Activated B cell treated with CpG ODN at 0.5 μM for 24 hours (primary cell): Measurements from ENCODE around the gene GINS2. TPM values are rescaled to one million over a fixed set of nuclear protein-coding genes. Genes with fewer than 3 reads are reported as not detected.

ENCODE experiments used
- ATAC-seq: fragments of 200-7000 bp; cut with Tn5 transposase; one replicate; pipeline ENCODE4 v1.10.0; 2021; ENCODE audit warnings: low read depth, mild to moderate bottlenecking, moderate library complexity
- CTCF ChIA-PET: fragments of 350-600 bp; sonication (Branson Sonifier 250); formaldehyde crosslinking; loops from one replicate; lab custom pipeline; 2021; ENCODE audit warnings: antibody characterized with exemption; lab: Charles Lee
- POLR2A ChIA-PET: fragments of 350-600 bp; sonication (Branson Sonifier 250); formaldehyde crosslinking; loops from one replicate; lab custom pipeline; 2021; ENCODE audit warnings: antibody characterized with exemption; lab: Charles Lee
- DNase-seq: peaks from one replicate; pipeline ENCODE4 v3.0.0; 2022
- H3K27ac Mint-ChIP-seq: one replicate; pipeline ENCODE4 v1.8.0; 2020; ENCODE audit warnings: mixed read lengths
- H3K27me3 Mint-ChIP-seq: one replicate; pipeline ENCODE4 v1.8.0; 2021; ENCODE audit warnings: mixed read lengths
- H3K36me3 Mint-ChIP-seq: one replicate; pipeline ENCODE4 v1.8.0; 2021; ENCODE audit warnings: low read depth, mixed read lengths
- H3K4me1 Mint-ChIP-seq: one replicate; pipeline ENCODE4 v1.8.0; 2021; ENCODE audit warnings: mixed read lengths
- H3K4me3 Mint-ChIP-seq: one replicate; pipeline ENCODE4 v1.8.0; 2020; ENCODE audit warnings: mild to moderate bottlenecking, mixed read lengths
- H3K9me3 Mint-ChIP-seq: one replicate; pipeline ENCODE4 v1.8.0; 2020; ENCODE audit warnings: mixed read lengths
- intact Hi-C: fragments of 100-400 bp; cut with micrococcal nuclease; formaldehyde crosslinking; loops from one replicate; pipeline ENCODE4 v1.15.1; 2024
- total RNA-seq: library from RNA; stranded (reverse); gene quantifications from 2 replicates; pipeline ENCODE4 v1.2.3, GENCODE V29; 2022
- TF ChIP-seq, protein P1 (sequence below): fragments of 200-600 bp; IDR thresholded peaks from one replicate; pipeline ENCODE4 v1.8.0; 2022; ENCODE audit warnings: antibody characterized with exemption, mild to moderate bottlenecking

GINS2 gene
- total RNA-seq, 1 donor from 2014 or later = 6.0 TPM

DNA sequence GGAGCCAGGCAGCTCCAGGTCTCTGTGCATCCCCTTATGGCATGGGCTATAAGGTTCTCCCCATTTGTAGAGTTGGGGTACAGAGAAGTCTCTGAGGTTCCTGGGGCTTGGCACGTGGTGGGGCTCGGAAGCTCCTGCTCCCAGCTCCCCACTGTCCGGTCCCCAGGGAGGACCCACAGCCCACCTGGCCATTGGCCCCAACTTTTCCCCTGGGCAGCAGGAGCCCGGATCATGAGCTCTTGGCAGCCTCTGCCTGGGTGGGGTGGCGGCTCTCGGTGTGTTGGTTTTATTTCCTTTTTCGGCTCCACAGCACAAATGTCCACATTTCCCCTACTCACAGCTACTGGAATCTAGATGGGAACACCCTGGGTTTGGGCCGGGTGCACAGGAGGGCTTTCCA lies 45.1 kb downstream of the GINS2 start:
- H3K4me3 Mint-ChIP-seq = no peak overlapping the region
- no peaks in the 10 kb centered on the region for H3K27me3 Mint-ChIP-seq
- ATAC-seq = no peak
- intact Hi-C loops = no loop called here
- TF ChIP-seq, protein P1, sequence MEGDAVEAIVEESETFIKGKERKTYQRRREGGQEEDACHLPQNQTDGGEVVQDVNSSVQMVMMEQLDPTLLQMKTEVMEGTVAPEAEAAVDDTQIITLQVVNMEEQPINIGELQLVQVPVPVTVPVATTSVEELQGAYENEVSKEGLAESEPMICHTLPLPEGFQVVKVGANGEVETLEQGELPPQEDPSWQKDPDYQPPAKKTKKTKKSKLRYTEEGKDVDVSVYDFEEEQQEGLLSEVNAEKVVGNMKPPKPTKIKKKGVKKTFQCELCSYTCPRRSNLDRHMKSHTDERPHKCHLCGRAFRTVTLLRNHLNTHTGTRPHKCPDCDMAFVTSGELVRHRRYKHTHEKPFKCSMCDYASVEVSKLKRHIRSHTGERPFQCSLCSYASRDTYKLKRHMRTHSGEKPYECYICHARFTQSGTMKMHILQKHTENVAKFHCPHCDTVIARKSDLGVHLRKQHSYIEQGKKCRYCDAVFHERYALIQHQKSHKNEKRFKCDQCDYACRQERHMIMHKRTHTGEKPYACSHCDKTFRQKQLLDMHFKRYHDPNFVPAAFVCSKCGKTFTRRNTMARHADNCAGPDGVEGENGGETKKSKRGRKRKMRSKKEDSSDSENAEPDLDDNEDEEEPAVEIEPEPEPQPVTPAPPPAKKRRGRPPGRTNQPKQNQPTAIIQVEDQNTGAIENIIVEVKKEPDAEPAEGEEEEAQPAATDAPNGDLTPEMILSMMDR = no peak
- H3K4me1 Mint-ChIP-seq = peaks cover 5% of the 10 kb centered on the region
- H3K9me3 Mint-ChIP-seq = no peaks in the 10 kb centered on the region
- POLR2A ChIA-PET = no interaction called here
- no peak for DNase-seq
- H3K36me3 Mint-ChIP-seq = peaks cover 20% of the 10 kb centered on the region
- no peak overlapping the region for H3K27ac Mint-ChIP-seq
- CTCF ChIA-PET = interaction anchor here (1.0 kb wide), 1 partner anchor 28 kb away, joined by 3 read pairs; no protein-coding TSS in a partner anchor

DNA sequence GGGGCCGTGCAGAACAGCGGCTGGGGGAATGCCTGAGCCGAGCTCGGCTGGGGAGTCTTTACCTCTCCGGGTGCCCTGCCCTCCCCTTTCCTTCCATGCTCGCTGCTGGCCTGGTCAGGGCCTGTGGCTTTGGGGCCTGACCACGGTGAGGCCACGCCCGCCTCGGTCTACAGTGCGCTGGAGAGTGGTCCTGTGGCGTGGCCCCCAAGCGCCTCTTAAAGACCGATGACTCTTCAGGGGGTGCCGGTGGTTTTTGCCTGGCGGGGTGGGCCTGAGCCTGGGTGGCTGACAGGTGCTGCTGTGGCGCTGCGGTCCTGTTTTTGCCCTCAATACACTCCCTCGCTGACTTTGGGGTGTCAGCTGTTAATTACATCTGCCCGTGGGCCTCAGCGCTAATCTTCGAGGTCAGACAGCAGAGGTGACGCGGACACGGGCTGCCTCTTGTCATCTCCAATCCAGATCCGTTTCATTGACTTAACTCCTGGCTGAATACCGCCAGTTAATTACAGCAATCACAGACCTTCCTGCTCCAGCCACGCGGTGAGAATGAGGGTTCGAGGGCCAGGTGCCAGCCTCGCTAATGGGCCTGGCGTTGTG lies 45.9 kb downstream of the GINS2 start:
- ChIA-PET POLR2A (no interaction called here), CTCF (interaction anchor here (1.0 kb wide), 1 partner anchor 27 kb away, joined by 3 read pairs; no protein-coding TSS in a partner anchor)
- TF ChIP-seq, protein P1 = no peak
- ATAC-seq (no peak), DNase-seq (no peak)
- Mint-ChIP-seq H3K9me3 (no peaks in the 10 kb centered on the region), H3K27ac (no peak overlapping the region), H3K4me3 (no peak overlapping the region), H3K4me1 (peaks cover 5% of the 10 kb centered on the region), H3K27me3 (no peaks in the 10 kb centered on the region), H3K36me3 (peaks cover 21% of the 10 kb centered on the region)
- intact Hi-C loops = no loop called here

DNA sequence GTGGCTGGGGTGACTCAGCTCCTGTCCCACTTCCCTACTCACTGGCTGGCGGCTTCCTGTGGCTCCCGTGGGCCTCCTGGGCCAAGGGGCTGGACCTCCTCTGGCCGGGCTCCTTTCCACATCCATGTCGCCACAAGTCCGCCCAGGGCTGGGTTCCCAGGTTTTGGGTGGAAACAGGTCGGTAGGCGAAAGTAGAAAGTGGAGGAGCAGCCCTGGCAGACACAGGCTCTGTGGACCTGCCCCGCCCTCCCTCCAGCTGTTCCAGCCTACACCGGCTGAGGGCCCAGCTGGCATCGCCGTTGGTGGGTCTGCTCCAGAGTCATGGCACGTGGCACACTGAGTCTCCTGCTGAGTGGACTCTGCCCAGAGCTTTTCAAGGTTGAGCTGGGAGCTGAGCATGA lies 47.0 kb downstream of the GINS2 start:
- TF ChIP-seq, protein P1 = no peak
- intact Hi-C loops = no loop called here
- Mint-ChIP-seq H3K9me3 (no peaks in the 10 kb centered on the region), H3K27ac (no peak overlapping the region), H3K4me1 (peaks cover 8% of the 10 kb centered on the region), H3K36me3 (peaks cover 21% of the 10 kb centered on the region), H3K4me3 (no peak overlapping the region), H3K27me3 (no peaks in the 10 kb centered on the region)
- CTCF ChIA-PET = no interaction called here
- DNase-seq (no peak), ATAC-seq (no peak)
- POLR2A ChIA-PET = interaction anchor here (0.5 kb wide), 1 partner anchor 38 kb away, joined by 3 read pairs; no protein-coding TSS in a partner anchor

DNA sequence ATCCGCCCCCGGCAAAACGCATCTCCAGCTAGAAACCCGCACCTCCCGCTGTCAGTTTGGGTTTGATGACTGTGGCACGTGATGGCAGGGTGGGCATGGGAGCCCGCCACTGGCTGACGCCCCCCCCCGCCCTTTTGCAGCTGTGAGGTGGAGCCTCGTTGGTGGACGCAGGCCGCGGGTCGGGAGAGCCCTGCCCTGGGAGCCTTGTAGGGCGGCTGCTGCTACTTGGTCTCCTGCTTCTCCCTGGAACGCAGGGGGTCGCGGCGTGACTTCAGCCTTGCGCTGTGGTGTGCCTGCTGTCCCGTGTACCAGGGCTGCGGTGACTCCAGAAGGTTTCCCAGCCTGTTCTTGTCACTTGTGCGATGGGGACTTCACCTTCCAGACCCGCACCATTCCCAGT lies 47.4 kb downstream of the GINS2 start:
- Mint-ChIP-seq H3K27ac (no peak overlapping the region), H3K36me3 (peaks cover 20% of the 10 kb centered on the region), H3K27me3 (no peaks in the 10 kb centered on the region), H3K4me1 (peaks cover 8% of the 10 kb centered on the region), H3K9me3 (no peaks in the 10 kb centered on the region), H3K4me3 (no peak overlapping the region)
- DNase-seq (no peak), ATAC-seq (no peak)
- POLR2A ChIA-PET = interaction anchor here (0.5 kb wide), 1 partner anchor 38 kb away, joined by 3 read pairs; no protein-coding TSS in a partner anchor
- TF ChIP-seq, protein P1 = no peak
- intact Hi-C loops = no loop called here
- CTCF ChIA-PET = no interaction called here

DNA sequence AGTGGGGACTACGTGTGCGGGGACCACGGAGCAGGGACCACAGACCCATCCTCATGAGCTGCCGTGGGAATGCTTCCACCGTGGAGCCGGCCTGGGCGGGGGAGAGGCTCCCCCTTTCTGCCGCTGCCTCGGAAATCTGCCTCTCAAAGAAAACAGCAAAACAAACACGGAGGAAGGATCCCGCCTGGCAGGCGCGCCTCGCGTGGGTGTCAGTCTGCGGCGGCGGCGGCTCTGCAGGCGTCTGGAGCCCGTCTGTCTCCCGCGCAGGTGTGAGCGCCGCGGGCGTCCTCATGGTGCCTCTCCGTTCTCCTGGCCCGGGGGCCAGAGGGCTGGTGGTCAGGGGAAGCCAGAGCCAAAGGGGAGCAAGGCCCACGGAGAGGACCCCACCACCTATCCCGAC lies 48.2 kb downstream of the GINS2 start:
- CTCF ChIA-PET = no interaction called here
- POLR2A ChIA-PET = no interaction called here
- peaks cover 8% of the 10 kb centered on the region for H3K4me1 Mint-ChIP-seq
- DNase-seq (no peak), ATAC-seq (no peak)
- peaks cover 18% of the 10 kb centered on the region for H3K36me3 Mint-ChIP-seq
- TF ChIP-seq, protein P1 = no peak
- no peaks in the 10 kb centered on the region for H3K9me3 Mint-ChIP-seq
- no peaks in the 10 kb centered on the region for H3K27me3 Mint-ChIP-seq
- intact Hi-C loops = no loop called here
- no peak overlapping the region for H3K27ac Mint-ChIP-seq
- no peak overlapping the region for H3K4me3 Mint-ChIP-seq
